Measurements from ENCODE around the gene MTUS2. TPM values are rescaled to one million over a fixed set of nuclear protein-coding genes. Genes with fewer than 3 reads are reported as not detected.

MTUS2 gene
- total RNA-seq, 6 experiments from 2014 or later = 0.07 to 0.15 (median 0.14) TPM; not detected in 1

DNA sequence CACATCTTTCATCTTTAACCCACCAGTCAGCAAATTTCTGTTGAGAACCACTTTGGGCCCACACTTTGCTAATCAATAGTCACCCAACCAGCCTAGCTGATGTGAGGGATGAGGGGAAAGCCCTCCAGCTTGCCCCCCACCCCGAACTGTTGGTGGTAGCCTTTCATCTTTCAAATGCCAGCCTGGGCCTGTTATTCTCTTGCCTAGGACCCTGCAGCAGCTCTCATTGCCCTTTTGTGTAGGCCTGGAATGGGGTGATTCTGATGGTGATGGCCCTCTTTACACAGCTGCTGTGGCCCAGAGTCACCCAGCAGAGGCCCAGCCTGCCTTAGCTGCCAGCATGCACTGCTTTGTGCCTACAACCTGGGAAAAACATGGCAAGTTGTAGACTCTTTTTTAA is 480.9 kb downstream of the MTUS2 start:
- H3K27me3 Mint-ChIP-seq (ENCODE audit: insufficient read depth) = no peaks in the 10 kb centered on the region
- DNase-seq = no peak
- no peak overlapping the region for H3K27ac Mint-ChIP-seq
- H3K9me3 Mint-ChIP-seq = peaks cover 20% of the 10 kb centered on the region
- no peaks in the 10 kb centered on the region for H3K4me1 Mint-ChIP-seq (ENCODE audit: low read depth)
- H3K4me3 Mint-ChIP-seq = no peak overlapping the region
- TF ChIP-seq, protein P1, sequence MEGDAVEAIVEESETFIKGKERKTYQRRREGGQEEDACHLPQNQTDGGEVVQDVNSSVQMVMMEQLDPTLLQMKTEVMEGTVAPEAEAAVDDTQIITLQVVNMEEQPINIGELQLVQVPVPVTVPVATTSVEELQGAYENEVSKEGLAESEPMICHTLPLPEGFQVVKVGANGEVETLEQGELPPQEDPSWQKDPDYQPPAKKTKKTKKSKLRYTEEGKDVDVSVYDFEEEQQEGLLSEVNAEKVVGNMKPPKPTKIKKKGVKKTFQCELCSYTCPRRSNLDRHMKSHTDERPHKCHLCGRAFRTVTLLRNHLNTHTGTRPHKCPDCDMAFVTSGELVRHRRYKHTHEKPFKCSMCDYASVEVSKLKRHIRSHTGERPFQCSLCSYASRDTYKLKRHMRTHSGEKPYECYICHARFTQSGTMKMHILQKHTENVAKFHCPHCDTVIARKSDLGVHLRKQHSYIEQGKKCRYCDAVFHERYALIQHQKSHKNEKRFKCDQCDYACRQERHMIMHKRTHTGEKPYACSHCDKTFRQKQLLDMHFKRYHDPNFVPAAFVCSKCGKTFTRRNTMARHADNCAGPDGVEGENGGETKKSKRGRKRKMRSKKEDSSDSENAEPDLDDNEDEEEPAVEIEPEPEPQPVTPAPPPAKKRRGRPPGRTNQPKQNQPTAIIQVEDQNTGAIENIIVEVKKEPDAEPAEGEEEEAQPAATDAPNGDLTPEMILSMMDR (IDR thresholded peaks at IDR 0.05) = no peak
- 0 out of 2 replicates have a peak, but pooled peaks cover 6% of the 10 kb centered on the region for H3K36me3 Mint-ChIP-seq (ENCODE audit: low read depth)

DNA sequence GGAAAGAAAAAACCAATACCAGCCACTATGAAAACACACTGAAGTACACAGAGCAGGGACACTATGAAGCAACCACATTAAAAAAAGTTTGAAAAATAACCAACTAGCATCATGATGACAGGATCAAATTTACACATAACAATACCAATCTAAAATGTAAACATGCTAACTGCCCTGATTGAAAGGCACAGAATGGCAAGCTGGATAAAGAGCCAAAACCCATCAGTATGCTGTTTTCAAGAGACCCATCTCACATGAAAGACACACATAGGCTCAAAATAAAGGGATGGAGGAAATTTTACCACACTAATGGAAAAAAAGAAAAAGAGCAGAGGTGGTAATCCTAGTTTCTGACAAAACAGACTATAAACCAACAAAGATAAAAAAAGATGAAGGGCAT is 484.0 kb downstream of the MTUS2 start:
- Mint-ChIP-seq H3K27ac (no peak overlapping the region), H3K9me3 (peaks cover 25% of the 10 kb centered on the region)

DNA sequence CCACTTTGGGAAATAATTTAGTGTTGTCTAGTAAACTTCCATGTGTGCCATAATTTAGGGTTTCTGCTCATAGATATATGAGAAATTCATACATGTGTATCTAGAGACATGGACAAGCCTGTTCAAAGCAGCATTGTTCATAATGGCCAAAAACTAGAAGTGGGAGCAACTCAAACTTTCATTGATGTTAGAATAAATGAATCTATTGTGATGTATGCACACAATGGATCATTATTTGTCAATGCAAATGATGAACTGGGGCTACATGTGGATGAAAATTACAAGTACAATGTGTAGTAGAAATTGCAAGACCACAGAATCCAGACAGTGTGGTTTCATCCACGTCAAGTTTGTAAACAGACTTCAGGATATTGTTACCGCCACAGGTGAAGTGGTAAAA is 490.7 kb downstream of the MTUS2 start:
- Mint-ChIP-seq H3K36me3 (ENCODE audit: low read depth) (no peaks in the 10 kb centered on the region), H3K27ac (no peak overlapping the region), H3K9me3 (peaks cover 5% of the 10 kb centered on the region; the same call in 1 of the 2 replicates), H3K4me3 (no peak overlapping the region), H3K4me1 (ENCODE audit: low read depth) (no peaks in the 10 kb centered on the region), H3K27me3 (ENCODE audit: insufficient read depth) (no peaks in the 10 kb centered on the region)
- DNase-seq = no peak
- TF ChIP-seq, protein P1 (IDR thresholded peaks at IDR 0.05) = no peak

More for the DNA sequence above, 484.0 kb downstream of the MTUS2 start:
- H3K4me1 Mint-ChIP-seq (ENCODE audit: low read depth) = no peaks in the 10 kb centered on the region
- 0 out of 2 replicates have a peak, but pooled peaks cover 6% of the 10 kb centered on the region for H3K36me3 Mint-ChIP-seq (ENCODE audit: low read depth)
- DNase-seq = no peak
- H3K4me3 Mint-ChIP-seq = no peak overlapping the region
- TF ChIP-seq, protein P1 (IDR thresholded peaks at IDR 0.05) = no peak
- no peaks in the 10 kb centered on the region for H3K27me3 Mint-ChIP-seq (ENCODE audit: insufficient read depth)

DNA sequence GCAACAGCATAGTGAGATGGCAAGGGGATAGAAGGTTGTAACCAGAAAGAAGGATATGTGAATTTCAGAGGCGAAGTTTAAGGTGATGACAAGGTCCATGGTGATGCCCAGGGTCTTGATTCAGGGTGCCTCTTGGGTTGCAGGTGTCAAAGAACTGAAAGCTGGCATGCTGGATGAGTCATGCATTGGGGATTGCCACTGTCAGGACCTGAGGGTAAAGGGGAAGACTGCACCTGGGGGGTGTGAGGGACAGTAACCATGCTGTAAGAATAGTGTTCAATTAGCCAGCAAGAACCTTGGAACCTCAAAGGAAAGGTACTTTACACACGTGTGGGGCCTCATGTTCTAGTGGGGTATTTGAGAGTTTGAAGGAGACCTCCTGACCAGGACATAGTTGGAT is 495.7 kb downstream of the MTUS2 start:
- H3K9me3 Mint-ChIP-seq = no peaks in the 10 kb centered on the region
- no peak for DNase-seq
- no peak overlapping the region for H3K4me3 Mint-ChIP-seq
- H3K36me3 Mint-ChIP-seq (ENCODE audit: low read depth) = no peaks in the 10 kb centered on the region
- TF ChIP-seq, protein P1 (IDR thresholded peaks at IDR 0.05) = no peak
- H3K27ac Mint-ChIP-seq = no peak overlapping the region
- no peaks in the 10 kb centered on the region for H3K4me1 Mint-ChIP-seq (ENCODE audit: low read depth)
- peaks cover 5% of the 10 kb centered on the region; the same call in 1 of the 2 replicates for H3K27me3 Mint-ChIP-seq (ENCODE audit: insufficient read depth)

DNA sequence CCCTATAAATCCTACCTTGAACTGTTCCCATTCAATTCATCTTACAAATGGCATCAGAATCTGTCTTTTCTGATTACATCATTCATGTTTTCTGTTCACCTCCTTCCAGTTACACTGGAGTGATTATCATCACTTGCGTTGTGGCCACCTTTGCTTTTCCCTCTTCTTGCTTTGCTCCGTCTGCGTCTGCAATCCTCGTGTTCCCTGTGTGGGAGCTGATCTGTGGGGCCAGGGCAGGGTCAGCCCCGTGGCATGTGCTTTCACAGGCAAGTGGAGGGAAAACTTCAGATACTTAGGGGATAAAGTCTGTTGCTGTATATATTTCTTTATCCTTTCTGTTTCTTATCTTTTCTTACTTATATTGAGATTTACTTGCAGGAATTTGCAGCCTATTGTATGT is 497.7 kb downstream of the MTUS2 start:
- TF ChIP-seq, protein P1 (IDR thresholded peaks at IDR 0.05) = no peak
- no peak overlapping the region for H3K27ac Mint-ChIP-seq

DNA sequence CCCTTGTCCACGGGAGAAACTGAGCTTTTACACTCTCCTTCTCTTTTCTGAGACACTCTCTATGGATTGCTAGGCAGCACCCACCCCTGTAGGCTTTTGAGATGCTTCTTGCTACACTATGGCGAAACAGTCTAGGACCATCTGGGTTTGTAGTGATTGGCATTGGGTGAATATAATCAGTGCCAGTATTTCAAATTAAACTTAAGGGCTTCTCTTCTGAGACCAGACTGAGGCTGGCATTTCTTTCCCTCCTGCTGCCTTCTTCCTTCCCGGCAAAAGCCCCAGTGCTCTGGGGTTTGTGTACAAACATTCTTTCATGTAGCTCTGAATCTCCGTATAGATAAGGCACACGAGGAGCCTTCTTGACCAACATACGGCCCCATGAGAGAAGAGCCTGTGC is 498.6 kb downstream of the MTUS2 start:
- no peaks in the 10 kb centered on the region for H3K9me3 Mint-ChIP-seq
- H3K4me3 Mint-ChIP-seq = no peak overlapping the region
- H3K4me1 Mint-ChIP-seq (ENCODE audit: low read depth) = no peaks in the 10 kb centered on the region
- H3K27ac Mint-ChIP-seq = no peak overlapping the region
- no peak for DNase-seq
- TF ChIP-seq, protein P1 (IDR thresholded peaks at IDR 0.05) = no peak
- H3K27me3 Mint-ChIP-seq (ENCODE audit: insufficient read depth) = peaks cover 13% of the 10 kb centered on the region; the same call in 1 of the 2 replicates
- H3K36me3 Mint-ChIP-seq (ENCODE audit: low read depth) = no peaks in the 10 kb centered on the region

More for the DNA sequence above, 497.7 kb downstream of the MTUS2 start:
- H3K27me3 Mint-ChIP-seq (ENCODE audit: insufficient read depth) = peaks cover 13% of the 10 kb centered on the region; the same call in 1 of the 2 replicates
- H3K36me3 Mint-ChIP-seq (ENCODE audit: low read depth) = no peaks in the 10 kb centered on the region
- H3K4me1 Mint-ChIP-seq (ENCODE audit: low read depth) = no peaks in the 10 kb centered on the region
- DNase-seq = no peak
- no peak overlapping the region for H3K4me3 Mint-ChIP-seq
- H3K9me3 Mint-ChIP-seq = no peaks in the 10 kb centered on the region

Data from HFFc6 (cell line).